Measurements from ENCODE around the gene COPRS.
"Not testable (repeated sequence)": the region's sequence is repeated elsewhere in the genome, so short reads cannot be mapped to it uniquely, and the experiment has no call there.

The COPRS gene

GRCh38 chr17:31835984-31836383 lies 23.1 kb downstream of the COPRS start:
- Mint-ChIP-seq H3K27me3 (peaks cover 15 to 37% of the 10 kb centered on the region in 2 donors), H3K27ac (no peak overlapping the region), H3K4me3 (no peak overlapping the region), H3K9me3 (no peaks in the 10 kb centered on the region), H3K4me1 (ENCODE audit: low read depth in 2 of 2) (peaks cover 0 to 2% of the 10 kb centered on the region in 2 donors), H3K36me3 (ENCODE audit: insufficient read depth) (no peaks in the 10 kb centered on the region)
- no peak for ATAC-seq (replicated peaks)
- DNase-seq, result no peak

GRCh38 chr17:31834448-31834847 lies 24.6 kb downstream of the COPRS start:
- Mint-ChIP-seq H3K9me3 (no peaks in the 10 kb centered on the region), H3K27ac (no peak overlapping the region), H3K4me3 (no peak overlapping the region), H3K36me3 (ENCODE audit: insufficient read depth) (no peaks in the 10 kb centered on the region), H3K4me1 (ENCODE audit: low read depth in 2 of 2) (peaks cover 0 to 2% of the 10 kb centered on the region in 2 donors), H3K27me3 (peaks cover 20 to 34% of the 10 kb centered on the region in 2 donors)
- DNase-seq (no peak), ATAC-seq (replicated peaks) (peak; percentile 29)

DNA sequence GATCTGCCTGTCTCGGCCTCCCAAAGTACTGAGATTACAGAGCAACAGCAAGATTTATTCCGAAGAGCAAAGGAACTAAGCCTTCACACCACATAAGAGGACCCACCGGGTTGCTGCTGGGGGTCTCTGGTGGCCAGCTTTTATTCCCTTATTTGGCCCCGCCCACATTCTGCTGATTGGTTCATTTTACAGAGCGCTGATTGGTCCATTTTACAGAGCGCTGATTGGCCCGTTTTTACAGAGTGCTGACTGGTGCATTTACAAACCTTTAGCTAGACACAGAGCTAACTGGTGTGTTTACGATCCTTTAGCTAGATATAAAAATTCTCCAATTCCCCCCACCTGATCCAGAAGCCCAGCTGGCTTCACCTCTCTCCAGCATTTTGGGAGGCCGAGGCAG lies 26.3 kb downstream of the COPRS start:
- no peak for ATAC-seq (replicated peaks)
- Mint-ChIP-seq H3K27ac (peak overlapping the region in 1 of 2 donors; percentile 13), H3K4me3 (no peak overlapping the region), H3K9me3 (no peaks in the 10 kb centered on the region), H3K4me1 (ENCODE audit: low read depth in 2 of 2) (peaks cover 0 to 2% of the 10 kb centered on the region in 2 donors), H3K27me3 (peaks cover 25 to 32% of the 10 kb centered on the region in 2 donors), H3K36me3 (ENCODE audit: insufficient read depth) (no peaks in the 10 kb centered on the region)
- DNase-seq, result no peak

DNA sequence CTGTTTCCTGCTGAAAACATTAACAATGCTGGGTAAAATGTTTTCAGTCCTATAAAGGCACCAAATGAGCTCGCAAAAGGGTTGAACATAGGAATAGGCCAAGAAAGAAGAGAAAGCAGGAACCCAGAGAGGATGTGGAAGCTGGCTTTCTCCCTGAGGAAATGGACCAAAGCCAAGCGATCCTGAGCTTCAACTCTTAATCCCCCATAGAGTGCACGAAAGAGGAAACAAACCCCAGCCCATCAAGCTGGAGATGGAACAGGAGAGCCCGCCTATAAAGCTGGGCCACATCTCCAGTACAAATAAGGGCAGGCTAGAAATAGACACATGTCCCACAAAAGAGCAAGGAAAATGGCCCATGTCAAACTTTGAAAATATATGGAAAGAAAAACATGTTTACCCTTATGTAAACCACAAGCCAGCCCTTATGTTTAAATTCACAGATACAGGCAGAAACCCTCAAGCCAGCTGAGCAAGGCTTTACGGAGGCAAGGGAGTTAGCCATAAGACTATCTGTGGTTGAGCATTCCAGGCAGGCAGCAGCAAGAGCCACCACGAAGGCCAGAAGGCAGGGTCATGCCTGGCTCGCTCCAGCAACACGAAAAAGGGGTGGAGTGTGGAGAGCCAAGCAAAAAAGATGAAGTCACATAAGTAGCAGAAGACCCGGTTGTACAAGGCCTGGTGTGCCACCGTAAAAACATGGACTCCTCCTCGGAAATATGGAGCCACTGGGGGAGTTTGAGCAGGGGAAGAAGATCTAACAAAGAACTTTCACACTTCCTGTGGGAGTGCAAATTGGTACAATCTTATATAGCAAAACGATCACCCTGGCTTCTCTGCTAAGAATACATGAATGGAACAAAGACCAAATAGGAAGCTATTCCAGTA lies 27.8 kb downstream of the COPRS start:
- DNase-seq, result no peak
- Mint-ChIP-seq H3K4me1 (ENCODE audit: low read depth in 2 of 2) (peaks cover 0 to 2% of the 10 kb centered on the region in 2 donors), H3K27ac (no peak overlapping the region), H3K27me3 (peaks cover 31 to 32% of the 10 kb centered on the region in 2 donors), H3K9me3 (no peaks in the 10 kb centered on the region), H3K36me3 (ENCODE audit: insufficient read depth) (no peaks in the 10 kb centered on the region), H3K4me3 (no peak overlapping the region)
- ATAC-seq (replicated peaks), result no peak

GRCh38 chr17:31829649-31830048 lies 29.4 kb downstream of the COPRS start:
- H3K4me1 Mint-ChIP-seq (ENCODE audit: low read depth in 2 of 2), result peaks cover 0 to 2% of the 10 kb centered on the region in 2 donors
- H3K27ac Mint-ChIP-seq, result no peak overlapping the region
- ATAC-seq (replicated peaks) (no peak), DNase-seq (no peak)
- H3K36me3 Mint-ChIP-seq (ENCODE audit: insufficient read depth), result no peaks in the 10 kb centered on the region
- H3K27me3 Mint-ChIP-seq, result peaks cover 30 to 32% of the 10 kb centered on the region in 2 donors
- no peaks in the 10 kb centered on the region for H3K9me3 Mint-ChIP-seq
- H3K4me3 Mint-ChIP-seq, result no peak overlapping the region

GRCh38 chr17:31828955-31829354 lies 30.1 kb downstream of the COPRS start:
- not testable (repeated sequence) for ATAC-seq (replicated peaks); H3K36me3 Mint-ChIP-seq (ENCODE audit: insufficient read depth); H3K4me1 Mint-ChIP-seq (ENCODE audit: low read depth in 2 of 2); H3K4me3 Mint-ChIP-seq; DNase-seq; H3K9me3 Mint-ChIP-seq; H3K27ac Mint-ChIP-seq
- H3K27me3 Mint-ChIP-seq, result peaks cover 24 to 32% of the 10 kb centered on the region in 2 donors

GRCh38 chr17:31825961-31826691 lies 32.9 kb downstream of the COPRS start:
- DNase-seq (no peak), ATAC-seq (replicated peaks) (no peak)
- no peak overlapping the region for H3K27ac Mint-ChIP-seq
- H3K4me1 Mint-ChIP-seq (ENCODE audit: low read depth in 2 of 2), result no peaks in the 10 kb centered on the region
- H3K4me3 Mint-ChIP-seq, result no peak overlapping the region
- no peaks in the 10 kb centered on the region for H3K9me3 Mint-ChIP-seq
- H3K36me3 Mint-ChIP-seq (ENCODE audit: insufficient read depth), result no peaks in the 10 kb centered on the region
- peaks cover 19 to 33% of the 10 kb centered on the region in 2 donors for H3K27me3 Mint-ChIP-seq

- Mint-ChIP-seq H3K4me3 (no peak overlapping the region), H3K27ac (no peak overlapping the region), H3K36me3 (ENCODE audit: insufficient read depth) (no peaks in the 10 kb centered on the region), H3K9me3 (no peaks in the 10 kb centered on the region), H3K27me3 (peaks cover 15 to 40% of the 10 kb centered on the region in 2 donors), H3K4me1 (ENCODE audit: low read depth in 2 of 2) (no peaks in the 10 kb centered on the region)
- ATAC-seq (replicated peaks) (no peak), DNase-seq (no peak)
Measured at GRCh38 chr17:31824766-31825360, 34.2 kb downstream of the COPRS start.

DNA sequence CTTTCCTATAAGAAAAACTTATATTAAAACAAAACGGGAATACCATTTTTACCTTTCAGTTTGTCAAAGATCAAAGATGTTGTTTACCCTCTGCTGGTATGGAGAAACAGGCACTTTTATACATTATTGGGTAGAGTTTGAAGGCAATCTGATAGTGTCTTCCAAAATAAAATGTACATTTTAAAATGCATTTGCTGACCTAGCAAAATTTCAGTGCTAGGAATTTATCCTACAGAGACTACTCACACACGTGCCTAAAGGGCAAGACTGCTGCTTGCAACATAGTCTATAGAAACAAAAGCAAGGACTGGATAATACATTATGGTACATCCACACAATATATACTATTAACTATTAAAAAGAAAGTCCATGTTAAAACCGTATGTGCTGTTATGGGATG lies 36.0 kb downstream of the COPRS start:
- ATAC-seq (replicated peaks), result no peak
- Mint-ChIP-seq H3K27ac (no peak overlapping the region), H3K4me3 (no peak overlapping the region), H3K4me1 (ENCODE audit: low read depth in 2 of 2) (no peaks in the 10 kb centered on the region), H3K9me3 (no peaks in the 10 kb centered on the region), H3K36me3 (ENCODE audit: insufficient read depth) (no peaks in the 10 kb centered on the region), H3K27me3 (peaks cover 18 to 40% of the 10 kb centered on the region in 2 donors)
- no peak for DNase-seq

- ATAC-seq (replicated peaks), result no peak
- Mint-ChIP-seq H3K9me3 (no peaks in the 10 kb centered on the region), H3K4me3 (no peak overlapping the region), H3K27me3 (peaks cover 15 to 26% of the 10 kb centered on the region in 2 donors), H3K4me1 (ENCODE audit: low read depth in 2 of 2) (no peaks in the 10 kb centered on the region), H3K27ac (no peak overlapping the region), H3K36me3 (ENCODE audit: insufficient read depth) (peaks cover 2% of the 10 kb centered on the region)
- no peak for DNase-seq
Measured at GRCh38 chr17:31820691-31821435, 38.2 kb downstream of the COPRS start.

- H3K4me3 Mint-ChIP-seq, result no peak overlapping the region
- ATAC-seq (replicated peaks) (no peak), DNase-seq (no peak)
- no peaks in the 10 kb centered on the region for H3K9me3 Mint-ChIP-seq
- no peak overlapping the region for H3K27ac Mint-ChIP-seq
- peaks cover 21 to 34% of the 10 kb centered on the region in 2 donors for H3K27me3 Mint-ChIP-seq
- H3K36me3 Mint-ChIP-seq (ENCODE audit: insufficient read depth), result peaks cover 4% of the 10 kb centered on the region
- no peaks in the 10 kb centered on the region for H3K4me1 Mint-ChIP-seq (ENCODE audit: low read depth in 2 of 2)
Measured at GRCh38 chr17:31819578-31819977, 39.5 kb downstream of the COPRS start.

- not testable (repeated sequence) for H3K9me3 Mint-ChIP-seq; H3K27ac Mint-ChIP-seq; H3K36me3 Mint-ChIP-seq (ENCODE audit: insufficient read depth); ATAC-seq (replicated peaks); H3K4me3 Mint-ChIP-seq; DNase-seq; H3K4me1 Mint-ChIP-seq (ENCODE audit: low read depth in 2 of 2)
- peaks cover 21 to 36% of the 10 kb centered on the region in 2 donors for H3K27me3 Mint-ChIP-seq
Measured at GRCh38 chr17:31818863-31819262, 40.2 kb downstream of the COPRS start.

GRCh38 chr17:31815212-31815730 lies 43.8 kb downstream of the COPRS start:
- Mint-ChIP-seq H3K9me3 (no peaks in the 10 kb centered on the region), H3K27ac (no peak overlapping the region), H3K4me1 (ENCODE audit: low read depth in 2 of 2) (no peaks in the 10 kb centered on the region), H3K36me3 (ENCODE audit: insufficient read depth) (peaks cover 4% of the 10 kb centered on the region), H3K27me3 (peaks cover 26 to 43% of the 10 kb centered on the region in 2 donors), H3K4me3 (no peak overlapping the region)
- ATAC-seq (replicated peaks) (no peak), DNase-seq (no peak)

Measured in effector memory CD8-positive, alpha-beta T cell (primary cell).